Activated CD8-positive, alpha-beta T cell treated with anti-CD3 and anti-CD28 coated beads for 36 hours (primary cell): Measurements from ENCODE around the gene JPH4. TPM values are rescaled to one million over a fixed set of nuclear protein-coding genes. Genes with fewer than 3 reads are reported as not detected.

ENCODE experiments used
- ATAC-seq: fragments of 200-7000 bp; cut with Tn5 transposase; one replicate; pipeline ENCODE4 v1.10.0; 2021; ENCODE audit warnings: mild to moderate bottlenecking, moderate library complexity
- CTCF ChIA-PET: fragments of 350-600 bp; sonication (Branson Sonifier 250); formaldehyde crosslinking; loops from one replicate; lab custom pipeline; 2021; ENCODE audit warnings: antibody characterized with exemption; lab: Charles Lee
- POLR2A ChIA-PET: fragments of 350-600 bp; sonication (Branson Sonifier 250); formaldehyde crosslinking; loops from one replicate; lab custom pipeline; 2021; ENCODE audit warnings: antibody characterized with exemption; lab: Charles Lee
- DNase-seq: peaks from one replicate; pipeline ENCODE4 v3.0.0-alpha.2; 2020
- H3K27ac Mint-ChIP-seq: one replicate; pipeline ENCODE4 v1.8.0; 2021; ENCODE audit warnings: mild to moderate bottlenecking, mixed read lengths
- H3K27me3 Mint-ChIP-seq: one replicate; pipeline ENCODE4 v1.8.0; 2021; ENCODE audit warnings: mixed read lengths
- H3K36me3 Mint-ChIP-seq: one replicate; pipeline ENCODE4 v1.8.0; 2021; ENCODE audit warnings: low read depth, mixed read lengths
- H3K4me1 Mint-ChIP-seq: one replicate; pipeline ENCODE4 v1.8.0; 2021; ENCODE audit warnings: low read depth, mixed read lengths
- H3K4me3 Mint-ChIP-seq: one replicate; pipeline ENCODE4 v1.8.0; 2021; ENCODE audit warnings: mild to moderate bottlenecking, moderate library complexity, mixed read lengths
- H3K9me3 Mint-ChIP-seq: one replicate; pipeline ENCODE4 v1.8.0; 2021; ENCODE audit warnings: mixed read lengths
- intact Hi-C: fragments of 100-400 bp; cut with micrococcal nuclease; formaldehyde crosslinking; loops from one replicate; pipeline ENCODE4 v1.10.0; 2022
- total RNA-seq, 2 experiments: library from RNA; stranded (reverse); gene quantifications; one replicate each; pipeline ENCODE4 v1.2.3, GENCODE V29; 2021
- TF ChIP-seq, protein P1 (sequence below): fragments of 200-600 bp; IDR thresholded peaks from one replicate; pipeline ENCODE4 v1.8.0; 2022; ENCODE audit warnings: antibody characterized with exemption, mild to moderate bottlenecking

JPH4 gene
- total RNA-seq, 2 experiments from 2014 or later, result 0.25 to 0.51 TPM

DNA sequence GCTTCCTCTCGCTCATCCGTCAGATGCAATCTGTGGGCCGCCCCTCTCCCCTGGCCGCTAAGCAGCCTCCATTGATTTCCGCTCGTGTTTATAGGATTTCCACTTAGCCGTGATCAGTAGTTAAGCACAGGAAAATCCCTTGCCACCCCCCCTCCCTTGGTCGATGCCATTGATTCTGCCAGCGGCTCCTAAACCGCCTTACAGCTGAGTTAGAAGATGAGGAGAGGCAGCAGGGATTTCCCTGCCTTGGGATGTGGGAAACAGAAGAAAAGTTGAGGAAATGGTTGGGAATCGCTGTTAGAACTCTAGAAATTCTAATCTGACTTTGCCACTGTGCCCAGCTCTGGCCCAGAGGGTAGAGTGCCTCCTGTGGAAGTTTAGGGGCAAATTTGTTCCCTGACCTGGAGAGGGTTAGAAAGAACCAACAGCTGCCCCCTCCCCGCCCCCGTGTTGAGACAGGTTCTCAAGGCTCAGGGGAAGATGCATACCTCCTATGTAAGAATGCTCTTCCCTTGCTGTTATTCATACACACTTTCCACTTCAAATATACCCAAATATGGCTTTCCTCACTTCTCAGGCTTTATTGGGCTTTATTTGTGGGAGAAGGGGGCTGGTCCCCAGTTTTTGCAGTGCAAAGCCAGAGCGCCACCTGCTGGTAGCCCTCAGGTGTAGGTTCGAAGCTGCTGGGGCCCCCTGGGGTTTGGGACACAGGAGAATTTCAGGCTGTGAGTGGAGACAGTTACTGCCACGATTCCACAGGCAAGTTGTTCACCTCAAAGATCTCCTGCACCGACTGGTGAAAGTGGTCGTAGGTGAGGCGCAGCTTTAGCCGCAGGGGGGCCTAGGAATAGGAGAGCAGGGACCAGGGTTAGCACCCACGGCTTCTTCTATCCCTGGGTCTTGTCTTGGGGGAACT lies 19.3 kb downstream of the JPH4 start:
- no peak overlapping the region for H3K4me3 Mint-ChIP-seq
- DNase-seq (peak; percentile 78), ATAC-seq (no peak)
- peaks cover 39% of the 10 kb centered on the region for H3K4me1 Mint-ChIP-seq
- peaks cover 39% of the 10 kb centered on the region for H3K36me3 Mint-ChIP-seq
- POLR2A ChIA-PET, result interaction anchor here (0.6 to 1.3 kb wide), 6 partner anchors 8 to 165 kb away, joined by 3 to 5 read pairs (median 4); no protein-coding TSS in a partner anchor
- intact Hi-C loops, result loop anchor here (2.0 kb wide), 1 partner anchor 80 kb away; no protein-coding TSS in a partner anchor
- TF ChIP-seq, protein P1, sequence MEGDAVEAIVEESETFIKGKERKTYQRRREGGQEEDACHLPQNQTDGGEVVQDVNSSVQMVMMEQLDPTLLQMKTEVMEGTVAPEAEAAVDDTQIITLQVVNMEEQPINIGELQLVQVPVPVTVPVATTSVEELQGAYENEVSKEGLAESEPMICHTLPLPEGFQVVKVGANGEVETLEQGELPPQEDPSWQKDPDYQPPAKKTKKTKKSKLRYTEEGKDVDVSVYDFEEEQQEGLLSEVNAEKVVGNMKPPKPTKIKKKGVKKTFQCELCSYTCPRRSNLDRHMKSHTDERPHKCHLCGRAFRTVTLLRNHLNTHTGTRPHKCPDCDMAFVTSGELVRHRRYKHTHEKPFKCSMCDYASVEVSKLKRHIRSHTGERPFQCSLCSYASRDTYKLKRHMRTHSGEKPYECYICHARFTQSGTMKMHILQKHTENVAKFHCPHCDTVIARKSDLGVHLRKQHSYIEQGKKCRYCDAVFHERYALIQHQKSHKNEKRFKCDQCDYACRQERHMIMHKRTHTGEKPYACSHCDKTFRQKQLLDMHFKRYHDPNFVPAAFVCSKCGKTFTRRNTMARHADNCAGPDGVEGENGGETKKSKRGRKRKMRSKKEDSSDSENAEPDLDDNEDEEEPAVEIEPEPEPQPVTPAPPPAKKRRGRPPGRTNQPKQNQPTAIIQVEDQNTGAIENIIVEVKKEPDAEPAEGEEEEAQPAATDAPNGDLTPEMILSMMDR, result peak; percentile 96
- CTCF ChIA-PET, result interaction anchor here (0.7 to 13.7 kb wide), 36 partner anchors 9 to 258 kb away, joined by 3 to 291 read pairs (median 4); partner anchors contain the start of genes AP1G2 and PABPN1
- H3K27ac Mint-ChIP-seq, result peak overlapping the region; percentile 75
- no peaks in the 10 kb centered on the region for H3K27me3 Mint-ChIP-seq
- H3K9me3 Mint-ChIP-seq, result no peaks in the 10 kb centered on the region

DNA sequence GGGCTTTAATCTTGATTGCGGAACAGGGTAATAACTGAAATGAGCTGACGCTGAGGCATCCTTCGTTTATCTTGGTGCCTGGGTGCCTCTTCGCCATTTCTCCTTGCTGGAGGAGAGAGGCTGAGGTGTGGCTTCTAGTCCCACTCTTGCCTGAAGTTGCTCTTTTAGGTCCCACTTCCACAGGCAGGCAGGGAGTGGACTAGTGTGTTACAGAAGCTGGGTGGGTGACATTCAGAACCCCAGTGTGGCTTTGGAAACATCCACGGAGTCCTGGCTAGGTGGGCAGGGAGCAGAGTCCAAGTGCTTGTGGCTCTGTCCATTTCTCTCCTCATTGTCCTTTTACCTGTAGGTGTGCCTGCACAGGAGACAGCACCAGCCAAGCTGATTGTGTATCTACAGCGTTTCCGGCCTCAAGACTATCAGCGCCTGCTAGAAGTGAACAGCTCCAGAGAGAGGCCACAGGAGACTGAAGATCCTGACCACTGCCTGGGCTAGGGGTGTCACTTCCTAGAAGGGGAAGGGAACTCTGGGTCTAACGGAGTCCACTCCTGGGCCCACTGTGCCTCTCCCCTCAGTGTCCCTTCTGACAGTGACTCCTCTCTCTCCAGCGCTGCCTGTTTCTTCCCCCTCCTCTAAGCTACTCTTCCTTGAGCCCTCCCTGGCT lies 20.1 kb downstream of the JPH4 start:
- H3K9me3 Mint-ChIP-seq, result no peaks in the 10 kb centered on the region
- peaks cover 39% of the 10 kb centered on the region for H3K4me1 Mint-ChIP-seq
- POLR2A ChIA-PET, result interaction anchor here (0.6 to 2.7 kb wide), 6 partner anchors 8 to 165 kb away, joined by 3 to 10 read pairs (median 4); no protein-coding TSS in a partner anchor
- ATAC-seq (no peak), DNase-seq (no peak)
- CTCF ChIA-PET, result interaction anchor here (1.1 to 13.7 kb wide), 18 partner anchors 9 to 257 kb away, joined by 3 to 291 read pairs (median 5); partner anchors contain the start of gene AP1G2
- peak overlapping the region; percentile 91 for H3K27ac Mint-ChIP-seq
- peak overlapping the region; percentile 94 for H3K4me3 Mint-ChIP-seq
- H3K36me3 Mint-ChIP-seq, result peaks cover 34% of the 10 kb centered on the region
- no peaks in the 10 kb centered on the region for H3K27me3 Mint-ChIP-seq
- TF ChIP-seq, protein P1, result no peak
- intact Hi-C loops, result loop anchor here (2.0 kb wide), 1 partner anchor 80 kb away; no protein-coding TSS in a partner anchor

DNA sequence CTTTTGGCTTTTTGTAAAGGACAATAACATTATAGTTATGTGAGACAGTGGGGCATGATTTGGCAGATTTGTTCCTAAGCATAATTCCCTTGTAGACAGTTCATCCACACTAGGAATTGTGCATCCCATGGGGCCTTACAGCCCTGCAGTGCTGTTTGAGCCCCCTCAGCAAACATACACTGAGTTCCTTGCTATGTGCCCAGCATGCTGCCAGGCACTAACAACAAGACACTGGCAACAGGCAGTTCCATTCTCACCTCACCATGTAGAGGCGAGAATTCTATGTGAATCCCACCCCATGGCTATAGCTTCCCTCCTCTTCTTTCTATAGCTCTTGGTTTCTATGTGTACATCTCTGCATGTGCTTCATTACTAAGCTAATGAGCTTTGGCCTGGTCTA lies 20.6 kb downstream of the JPH4 start:
- Mint-ChIP-seq H3K4me3 (peak overlapping the region; percentile 94), H3K9me3 (no peaks in the 10 kb centered on the region), H3K27ac (peak overlapping the region; percentile 91), H3K4me1 (peaks cover 38% of the 10 kb centered on the region), H3K27me3 (no peaks in the 10 kb centered on the region), H3K36me3 (peaks cover 31% of the 10 kb centered on the region)
- no peak for ATAC-seq
- DNase-seq, result no peak
- TF ChIP-seq, protein P1, result no peak
- POLR2A ChIA-PET, result interaction anchor here (0.9 to 2.7 kb wide), 5 partner anchors 9 to 86 kb away, joined by 3 to 10 read pairs (median 5); no protein-coding TSS in a partner anchor
- intact Hi-C loops, result loop anchor here (2.0 kb wide), 1 partner anchor 79 kb away; no protein-coding TSS in a partner anchor
- CTCF ChIA-PET, result interaction anchor here (1.1 to 13.7 kb wide), 8 partner anchors 8 to 256 kb away, joined by 3 to 291 read pairs (median 12); partner anchors contain the start of gene AP1G2

DNA sequence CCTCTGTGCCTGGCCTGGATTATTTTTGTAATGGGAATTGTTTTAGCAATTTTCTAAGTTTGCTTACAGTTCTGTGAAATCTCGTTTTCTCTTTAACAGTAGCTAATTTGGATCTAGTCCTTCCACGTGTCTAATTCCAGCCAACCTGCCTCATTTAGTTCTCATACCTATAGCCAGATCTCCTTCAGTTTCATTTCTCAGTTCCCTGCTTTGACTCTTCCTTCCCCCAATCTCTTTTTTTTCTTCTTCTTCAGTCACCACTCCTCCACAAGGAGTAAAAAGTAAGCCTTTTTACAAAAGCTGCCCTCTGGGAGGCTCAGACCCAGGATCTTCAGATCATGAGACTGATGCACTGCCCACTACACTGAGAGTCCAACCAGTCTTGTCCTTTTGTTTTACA lies 21.1 kb downstream of the JPH4 start:
- CTCF ChIA-PET, result interaction anchor here (0.8 to 13.7 kb wide), 5 partner anchors 11 to 78 kb away, joined by 3 to 291 read pairs (median 51); partner anchors contain the start of gene AP1G2
- H3K36me3 Mint-ChIP-seq, result peaks cover 28% of the 10 kb centered on the region
- intact Hi-C loops, result no loop called here
- TF ChIP-seq, protein P1, result no peak
- no peaks in the 10 kb centered on the region for H3K9me3 Mint-ChIP-seq
- no peak for DNase-seq
- H3K4me3 Mint-ChIP-seq, result peak overlapping the region; percentile 94
- peaks cover 36% of the 10 kb centered on the region for H3K4me1 Mint-ChIP-seq
- H3K27me3 Mint-ChIP-seq, result no peaks in the 10 kb centered on the region
- POLR2A ChIA-PET, result interaction anchor here (1.0 to 2.7 kb wide), 5 partner anchors 8 to 235 kb away, joined by 4 to 10 read pairs (median 5); no protein-coding TSS in a partner anchor
- no peak for ATAC-seq
- H3K27ac Mint-ChIP-seq, result peak overlapping the region; percentile 91
